Fibroblast of skin of left biceps (primary cell): ENCODE data around the gene CASP10.
"Not testable (repeated sequence)": the region's sequence is repeated elsewhere in the genome, so short reads cannot be mapped to it uniquely, and the experiment has no call there.

Experiments
- DNase-seq, 2 experiments: peaks; one replicate each; pipeline ENCODE4 v3.0.0-alpha.2; 2013; ENCODE audit warnings: low read depth in 2 of 2

CASP10 gene

GRCh38 chr2:201233192-201233811 is 50.4 kb downstream of the CASP10 start:
- DNase-seq, result no peak

- no peak for DNase-seq
Measured at GRCh38 chr2:201233812-201234662, 51.1 kb downstream of the CASP10 start.

- DNase-seq, result no peak
Measured at GRCh38 chr2:201234663-201235135, 51.8 kb downstream of the CASP10 start.

GRCh38 chr2:201235860-201236811 is 53.2 kb downstream of the CASP10 start:
- DNase-seq, result peak in 1 of 2 experiments; percentile 49

- DNase-seq, result no peak
Measured at GRCh38 chr2:201237486-201238123, 54.7 kb downstream of the CASP10 start.

GRCh38 chr2:201239167-201239935 is 56.4 kb downstream of the CASP10 start:
- DNase-seq, result not testable (repeated sequence)

- no peak for DNase-seq
Measured at GRCh38 chr2:201242571-201243277, 59.8 kb downstream of the CASP10 start.

- DNase-seq, result no peak
Measured at GRCh38 chr2:201244829-201245228, 61.9 kb downstream of the CASP10 start.

- no peak for DNase-seq
Measured at GRCh38 chr2:201246280-201246679, 63.3 kb downstream of the CASP10 start.

GRCh38 chr2:201248288-201248844 is 65.4 kb downstream of the CASP10 start:
- no peak for DNase-seq

GRCh38 chr2:201249889-201250288 is 66.9 kb downstream of the CASP10 start:
- DNase-seq, result no peak

- DNase-seq, result no peak
Measured at GRCh38 chr2:201250741-201251140, 67.8 kb downstream of the CASP10 start.

- no peak for DNase-seq
Measured at GRCh38 chr2:201254081-201254730, 71.3 kb downstream of the CASP10 start.

GRCh38 chr2:201255408-201256033 is 72.6 kb downstream of the CASP10 start:
- DNase-seq, result no peak

- no peak for DNase-seq
Measured at GRCh38 chr2:201256082-201256481, 73.1 kb downstream of the CASP10 start.

GRCh38 chr2:201257381-201257955 is 74.5 kb downstream of the CASP10 start:
- DNase-seq, result no peak

GRCh38 chr2:201257956-201258665 is 75.2 kb downstream of the CASP10 start:
- DNase-seq, result no peak
